GM23338 (cell line): ENCODE measurements around the gene TBRG4. TPM values are rescaled to one million over a fixed set of nuclear protein-coding genes. Genes with fewer than 3 reads are reported as not detected.

Experiments used
- ATAC-seq: fragments of 200-7000 bp; cut with Tn5 transposase; 3 replicates; pipeline ENCODE4 v1.9.1; 2020
- DNase-seq: peaks from one replicate; pipeline ENCODE4 v3.0.0-alpha.2; 2015; ENCODE audit warnings: low spot score
- H2AFZ ChIP-seq: fragments of 200-600 bp; sonication (generic); 2 replicates; pipeline ENCODE4 v1.8.0; 2016; ENCODE audit warnings: antibody characterized with exemption, mild to moderate bottlenecking, moderate library complexity
- H3F3A ChIP-seq: fragments of 200-600 bp; sonication (generic); replicated peaks from 2 replicates; pipeline ENCODE4 v1.8.0; 2017; ENCODE audit warnings: antibody characterized with exemption, mixed run types, low read depth
- H3K27ac ChIP-seq: fragments of 200-600 bp; sonication (generic); 2 replicates; pipeline ENCODE4 v1.6.1; 2016; ENCODE audit warnings: low read depth
- H3K27me3 ChIP-seq: fragments of 200-600 bp; sonication (generic); 2 replicates; pipeline ENCODE4 v1.8.0; 2016; ENCODE audit warnings: mild to moderate bottlenecking, mixed run types, moderate library complexity; ENCODE audit not compliant: insufficient read depth
- H3K36me3 ChIP-seq: fragments of 200-600 bp; sonication (generic); 2 replicates; pipeline ENCODE4 v1.8.0; 2016; ENCODE audit warnings: mild to moderate bottlenecking; ENCODE audit not compliant: insufficient read depth
- H3K4me1 ChIP-seq: fragments of 200-600 bp; sonication (generic); 2 replicates; pipeline ENCODE4 v1.8.0; 2016; ENCODE audit warnings: mild to moderate bottlenecking, moderate library complexity; ENCODE audit not compliant: insufficient read depth
- H3K4me2 ChIP-seq: fragments of 200-600 bp; sonication (generic); 2 replicates; pipeline ENCODE4 v1.7.1; 2017; ENCODE audit warnings: mixed run types
- H3K4me3 ChIP-seq: fragments of 200-600 bp; sonication (generic); 2 replicates; pipeline ENCODE4 v1.6.1; 2016; ENCODE audit warnings: mixed run types
- H3K79me2 ChIP-seq: fragments of 200-600 bp; sonication (generic); replicated peaks from 2 replicates; pipeline ENCODE4 v1.8.0; 2017; ENCODE audit warnings: mild to moderate bottlenecking; ENCODE audit not compliant: insufficient read depth
- H3K9me2 ChIP-seq: fragments of 200-600 bp; sonication (generic); 2 replicates; pipeline ENCODE4 v1.8.0; 2017; ENCODE audit not compliant: insufficient read depth
- H4K20me1 ChIP-seq: fragments of 200-600 bp; sonication (generic); replicated peaks from 2 replicates; pipeline ENCODE4 v1.8.0; 2017; ENCODE audit warnings: mild to moderate bottlenecking; ENCODE audit not compliant: insufficient read depth
- H3K27ac Mint-ChIP-seq: 2 replicates; pipeline ENCODE4 v1.8.0; 2020; ENCODE audit warnings: inconsistent platforms, mild to moderate bottlenecking, moderate library complexity, mixed read lengths
- H3K27me3 Mint-ChIP-seq: 3 replicates; pipeline ENCODE4 v1.8.0; 2022; ENCODE audit warnings: low read depth, mild to moderate bottlenecking, moderate library complexity, mixed read lengths, inconsistent platforms; ENCODE audit not compliant: insufficient read depth, poor library complexity
- H3K36me3 Mint-ChIP-seq: 3 replicates; pipeline ENCODE4 v1.8.0; 2021; ENCODE audit warnings: low read depth, mild to moderate bottlenecking, inconsistent platforms, moderate library complexity, mixed read lengths
- H3K4me1 Mint-ChIP-seq: 3 replicates; pipeline ENCODE4 v1.8.0; 2020; ENCODE audit warnings: mild to moderate bottlenecking, inconsistent platforms, mixed read lengths
- H3K4me3 Mint-ChIP-seq: 3 replicates; pipeline ENCODE4 v1.8.0; 2021; ENCODE audit warnings: moderate library complexity, mild to moderate bottlenecking, inconsistent platforms, mixed read lengths
- H3K9me3 Mint-ChIP-seq: 3 replicates; pipeline ENCODE4 v1.8.0; 2020; ENCODE audit warnings: moderate library complexity, mild to moderate bottlenecking, inconsistent platforms, mixed read lengths
- EZH2 ChIP-seq: fragments of 200-600 bp; sonication (generic); IDR thresholded peaks from one replicate; pipeline ENCODE4 v1.8.0; 2017; ENCODE audit warnings: antibody characterized with exemption, mild to moderate bottlenecking, low read depth; ENCODE audit not compliant: unreplicated experiment
- NANOG ChIP-seq: IDR thresholded peaks from 2 replicates; pipeline ENCODE4 v1.6.1; 2016; ENCODE audit warnings: antibody characterized with exemption, borderline replicate concordance
- POLR2AphosphoS5 ChIP-seq: IDR thresholded peaks from 2 replicates; pipeline ENCODE4 v1.6.1; 2016; ENCODE audit warnings: antibody characterized with exemption, low read depth
- ZNF114 ChIP-seq: fragments of 250-450 bp; sonication (Bioruptor Pico); IDR thresholded peaks from 2 replicates; pipeline ENCODE4 v1.5.0; 2020; ENCODE audit warnings: mild to moderate bottlenecking, moderate library complexity
- ZNF462 ChIP-seq: fragments of 250-450 bp; sonication (Bioruptor Pico); IDR thresholded peaks from 2 replicates; pipeline ENCODE4 v1.5.0; 2020; ENCODE audit warnings: mild to moderate bottlenecking, moderate library complexity
- polyA plus RNA-seq: library from polyadenylated mRNA; unstranded; fragments of >200 nt; fragmentation: Nextera tagmentation; extraction: Ambion mirVana; gene quantifications from 2 replicates; pipeline ENCODE4 v1.2.1, GENCODE V29; 2016
- total RNA-seq: library from RNA; depleted of rRNA; stranded (reverse); fragments of >200 nt; shearing (Covaris generic); gene quantifications from 2 replicates; pipeline ENCODE4 v1.2.3, GENCODE V29; 2014

The TBRG4 gene
- total and polyA plus RNA-seq, 2 experiments from 2014 or later = 72.5 to 162 TPM

GRCh38 chr7:45100761-45101480, 10.6 kb downstream of the TBRG4 start:
- DNase-seq = no peak
- no peaks in the 10 kb centered on the region for H3K4me1 Mint-ChIP-seq
- no peaks in the 10 kb centered on the region; the same call in 2 of the 3 replicates for H3K9me3 Mint-ChIP-seq
- no peak overlapping the region for H3K27ac Mint-ChIP-seq
- no peaks in the 10 kb centered on the region for H3K4me1 ChIP-seq
- H2AFZ ChIP-seq = no peak overlapping the region
- H3K27me3 Mint-ChIP-seq = peaks cover 9% of the 10 kb centered on the region
- H3K4me3 ChIP-seq = no peak overlapping the region
- ATAC-seq = no peak
- H3K4me2 ChIP-seq = no peak overlapping the region
- H3F3A ChIP-seq = peaks cover 15% of the 10 kb centered on the region; the same call in 1 of the 2 replicates
- no peak overlapping the region for H3K27ac ChIP-seq
- TF ChIP-seq POLR2AphosphoS5 (no peak), NANOG (no peak), ZNF114 (CRISPR knock-in tag) (no peak), ZNF462 (CRISPR knock-in tag) (no peak), EZH2 (no peak)
- no peaks in the 10 kb centered on the region for H3K9me2 ChIP-seq
- no peak overlapping the region for H3K4me3 Mint-ChIP-seq
- H3K36me3 Mint-ChIP-seq = peaks cover 63% of the 10 kb centered on the region
- H3K36me3 ChIP-seq = peaks cover 29% of the 10 kb centered on the region
- peaks cover 23% of the 10 kb centered on the region for H4K20me1 ChIP-seq
- 0 out of 2 replicates have a peak, but pooled peaks cover 2% of the 10 kb centered on the region for H3K79me2 ChIP-seq
- no peaks in the 10 kb centered on the region for H3K27me3 ChIP-seq
